HG02623 (cell line): ENCODE results near the gene PIEZO2.

Experiments
- ATAC-seq: cut with Tn5 transposase; IDR thresholded peaks from one replicate; pipeline ENCODE4 v1.9.1; 2021; ENCODE audit warnings: moderate library complexity; ENCODE audit not compliant: unreplicated experiment

The PIEZO2 gene

GRCh38 chr18:11033503-11033902, 115.9 kb downstream of the PIEZO2 start:
- ATAC-seq = no peak

- ATAC-seq = no peak
Observed at GRCh38 chr18:11031966-11032365, 117.4 kb downstream of the PIEZO2 start.

DNA sequence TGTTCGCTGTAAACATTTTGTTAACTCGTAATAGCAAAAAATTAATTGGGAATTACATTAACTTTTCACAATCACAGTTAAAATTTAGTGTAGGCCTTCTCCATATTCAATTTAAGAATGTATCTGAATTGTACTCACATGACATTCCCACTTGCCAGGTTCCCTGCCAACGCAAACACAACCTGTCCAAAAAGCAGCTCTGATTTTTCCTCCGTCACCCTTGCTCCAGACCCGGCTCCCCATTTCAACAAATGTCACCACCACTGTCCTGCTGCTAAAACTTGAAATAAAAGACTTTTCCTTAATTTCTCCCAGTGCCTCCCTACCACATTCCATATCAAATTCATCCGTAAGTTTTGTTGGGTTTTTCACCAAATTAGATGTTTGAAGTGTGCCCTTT, 120.3 kb downstream of the PIEZO2 start:
- no peak for ATAC-seq

DNA sequence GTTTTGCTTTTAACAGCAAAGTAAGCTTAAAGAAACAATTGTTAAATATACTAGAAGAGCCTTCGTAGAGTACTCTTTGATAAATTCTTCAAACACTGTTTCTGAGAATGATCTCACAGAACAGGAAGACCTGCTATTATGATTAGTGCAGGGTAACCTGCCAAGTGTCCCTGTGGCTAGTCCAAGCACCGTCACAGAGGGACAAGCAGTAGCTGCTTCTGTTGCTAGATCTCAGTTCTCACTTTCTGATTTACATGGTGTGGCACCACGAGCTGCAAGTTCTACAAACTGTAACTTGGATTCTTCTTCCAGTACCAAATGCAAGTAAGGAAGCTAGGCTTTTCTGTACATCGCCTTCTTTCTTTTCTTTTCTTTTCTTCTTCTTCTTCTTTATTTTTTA, 121.5 kb downstream of the PIEZO2 start:
- no peak for ATAC-seq

GRCh38 chr18:11025671-11026070, 123.7 kb downstream of the PIEZO2 start:
- ATAC-seq = no peak

DNA sequence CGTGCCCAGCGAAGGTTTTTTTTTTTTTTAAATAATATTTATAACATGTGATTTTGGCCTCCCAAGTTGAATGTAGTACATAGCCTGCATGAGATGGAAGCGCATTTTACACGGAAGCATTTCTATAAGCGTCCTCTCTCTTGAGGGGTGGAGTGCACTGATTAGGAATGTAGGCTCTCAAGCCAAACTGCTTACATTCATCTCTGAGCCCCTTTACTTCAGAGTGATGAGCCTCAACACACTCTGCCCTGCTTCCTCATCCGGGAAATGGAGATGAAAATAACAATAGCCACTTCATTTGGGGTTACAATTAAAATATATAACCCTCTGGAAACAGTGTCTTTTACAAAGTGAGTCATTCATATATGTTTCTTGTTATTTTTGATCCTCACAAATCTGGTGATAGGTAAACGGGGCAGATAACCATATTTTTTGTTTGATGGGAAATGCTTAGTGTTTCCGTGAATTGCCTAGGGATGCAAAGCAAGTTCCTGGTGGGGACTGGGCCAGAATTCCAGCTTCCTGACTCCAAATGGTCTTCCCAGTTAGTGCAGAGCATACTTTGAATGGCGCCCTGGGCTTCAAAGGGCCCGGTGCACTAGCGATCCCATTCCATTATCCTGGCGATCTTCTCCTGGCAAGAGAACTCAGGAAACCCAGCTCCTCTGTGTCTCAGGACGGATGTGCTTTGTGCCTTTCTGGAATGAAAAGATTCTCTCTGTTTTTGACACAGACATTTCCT, 124.3 kb downstream of the PIEZO2 start:
- no peak for ATAC-seq

GRCh38 chr18:11021477-11021876, 127.9 kb downstream of the PIEZO2 start:
- ATAC-seq = no peak

DNA sequence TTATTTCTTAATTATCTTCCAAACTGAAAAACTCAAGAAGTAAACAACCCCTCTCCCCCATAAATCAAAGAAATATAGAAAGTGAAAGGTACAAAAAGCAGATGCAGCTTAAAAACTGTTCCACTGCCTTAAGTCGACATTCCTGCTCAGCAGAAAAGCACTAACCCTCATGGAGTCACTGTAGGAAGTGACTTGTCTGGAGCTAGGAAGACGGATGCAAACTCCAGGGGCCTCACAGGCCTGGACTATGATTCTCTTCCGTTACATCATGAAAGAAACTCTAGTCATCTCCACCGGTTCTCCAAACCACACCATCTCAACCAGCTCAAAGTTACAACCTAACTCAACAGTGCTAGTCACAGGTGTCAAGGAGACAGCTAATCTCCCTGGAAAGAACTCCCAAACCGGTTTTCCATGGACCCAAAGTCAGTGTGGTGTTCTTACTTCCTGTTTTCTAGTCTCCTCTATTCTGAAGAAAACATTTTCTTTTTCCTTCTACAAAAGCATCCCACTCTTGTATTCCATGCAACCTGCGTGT, 128.4 kb downstream of the PIEZO2 start:
- ATAC-seq = no peak

- ATAC-seq = no peak
Observed at GRCh38 chr18:11020161-11020853, 129.1 kb downstream of the PIEZO2 start.

GRCh38 chr18:11019295-11020105, 129.9 kb downstream of the PIEZO2 start:
- no peak for ATAC-seq

DNA sequence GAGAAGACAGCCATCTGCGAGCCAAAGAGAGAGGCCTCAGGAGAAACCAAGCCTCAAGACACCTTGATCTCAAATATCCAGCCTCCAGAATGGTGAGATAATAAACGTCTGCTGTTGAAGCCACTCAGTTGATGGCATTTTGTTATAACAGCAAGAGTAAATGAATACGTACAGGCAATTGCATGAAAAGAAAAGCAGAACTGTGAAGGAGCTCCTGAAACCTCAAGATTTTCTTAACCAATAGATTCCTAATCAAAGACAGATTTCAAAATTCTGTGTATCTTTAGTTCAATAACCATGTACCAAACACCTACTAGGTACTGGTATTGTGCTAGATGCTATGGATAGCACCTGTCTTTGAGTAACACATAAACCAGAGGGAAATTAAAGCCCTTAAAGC, 139.5 kb downstream of the PIEZO2 start:
- no peak for ATAC-seq

GRCh38 chr18:11009147-11009546, 140.2 kb downstream of the PIEZO2 start:
- ATAC-seq = no peak

GRCh38 chr18:11008505-11008904, 140.9 kb downstream of the PIEZO2 start:
- no peak for ATAC-seq

- no peak for ATAC-seq
Observed at GRCh38 chr18:11005528-11005927, 143.8 kb downstream of the PIEZO2 start.

GRCh38 chr18:11004951-11005350, 144.4 kb downstream of the PIEZO2 start:
- ATAC-seq = no peak

GRCh38 chr18:11004294-11004693, 145.1 kb downstream of the PIEZO2 start:
- ATAC-seq = no peak

- no peak for ATAC-seq
Observed at GRCh38 chr18:11002796-11003195, 146.6 kb downstream of the PIEZO2 start.

- no peak for ATAC-seq
Observed at GRCh38 chr18:11002277-11002676, 147.1 kb downstream of the PIEZO2 start.

- no peak for ATAC-seq
Observed at GRCh38 chr18:11000071-11000470, 149.3 kb downstream of the PIEZO2 start.

DNA sequence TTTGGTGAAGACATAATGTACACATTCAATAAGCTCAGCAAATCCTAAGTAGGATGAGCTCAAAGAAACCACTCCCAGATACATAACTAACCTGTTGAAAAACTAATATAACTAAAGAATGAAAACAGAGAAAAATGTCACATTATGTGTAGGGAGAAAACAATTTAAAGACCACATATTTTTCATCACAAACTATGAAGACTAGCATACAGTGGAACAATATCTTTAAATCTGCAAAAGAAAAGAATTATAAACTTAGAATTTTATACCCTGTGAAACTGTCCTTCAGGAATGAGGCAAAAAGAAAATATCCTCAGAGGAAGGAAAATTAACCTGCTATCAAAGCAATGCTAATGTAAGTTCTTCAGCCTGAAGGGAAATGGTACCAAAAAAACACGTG, 151.5 kb downstream of the PIEZO2 start:
- ATAC-seq = no peak

DNA sequence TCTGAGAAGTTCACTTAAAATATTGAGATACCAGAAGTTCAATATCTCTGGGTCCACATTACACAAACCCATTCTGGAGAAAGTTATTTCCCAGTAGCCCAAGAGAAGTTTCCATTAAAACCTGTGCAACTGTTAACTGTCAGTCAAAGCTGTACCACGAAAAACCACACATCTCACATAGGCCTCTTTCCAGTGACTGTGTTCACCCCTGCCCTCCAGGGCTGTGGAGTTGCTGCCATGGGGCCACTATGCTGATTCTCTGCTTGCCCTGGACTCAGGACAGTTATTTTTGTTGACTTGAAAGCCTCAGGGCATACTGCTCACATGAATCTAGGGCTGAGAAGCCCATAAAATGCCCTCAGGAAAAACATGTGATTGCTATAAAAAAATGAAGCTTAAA, 153.8 kb downstream of the PIEZO2 start:
- no peak for ATAC-seq
